Superior temporal gyrus (tissue), 1 donor: ENCODE measurements around the gene HNRNPM.

Source experiments
- DNase-seq: peaks from one replicate; pipeline ENCODE4 v3.0.0-alpha.2; 2016; ENCODE audit errors: extremely low spot score

Gene HNRNPM

GRCh38 chr19:8485561-8486371 lies 41.0 kb downstream of the HNRNPM start:
- no peak for DNase-seq

- DNase-seq, result no peak
Observed at GRCh38 chr19:8486661-8487136, 41.9 kb downstream of the HNRNPM start.

GRCh38 chr19:8487137-8487851 lies 42.5 kb downstream of the HNRNPM start:
- peak; percentile 24 for DNase-seq

GRCh38 chr19:8488365-8488764 lies 43.6 kb downstream of the HNRNPM start:
- no peak for DNase-seq

GRCh38 chr19:8489561-8490394 lies 45.0 kb downstream of the HNRNPM start:
- no peak for DNase-seq

GRCh38 chr19:8490395-8490760 lies 45.6 kb downstream of the HNRNPM start:
- DNase-seq, result no peak

GRCh38 chr19:8490873-8491272 lies 46.1 kb downstream of the HNRNPM start:
- DNase-seq, result no peak

GRCh38 chr19:8491574-8491973 lies 46.8 kb downstream of the HNRNPM start:
- no peak for DNase-seq

GRCh38 chr19:8494158-8494557 lies 49.4 kb downstream of the HNRNPM start:
- DNase-seq, result no peak

- DNase-seq, result no peak
Observed at GRCh38 chr19:8498295-8498694, 53.5 kb downstream of the HNRNPM start.

- no peak for DNase-seq
Observed at GRCh38 chr19:8499048-8499833, 54.5 kb downstream of the HNRNPM start.

- no peak for DNase-seq
Observed at GRCh38 chr19:8500158-8500557, 55.4 kb downstream of the HNRNPM start.

- no peak for DNase-seq
Observed at GRCh38 chr19:8501516-8501915, 56.7 kb downstream of the HNRNPM start.

GRCh38 chr19:8501981-8502380 lies 57.2 kb downstream of the HNRNPM start:
- DNase-seq, result no peak

- DNase-seq, result no peak
Observed at GRCh38 chr19:8503510-8503909, 58.7 kb downstream of the HNRNPM start.

- DNase-seq, result no peak
Observed at GRCh38 chr19:8504171-8504570, 59.4 kb downstream of the HNRNPM start.

- no peak for DNase-seq
Observed at GRCh38 chr19:8504919-8505318, 60.1 kb downstream of the HNRNPM start.

- DNase-seq, result peak; percentile 87
Observed at GRCh38 chr19:8505680-8506401, 61.1 kb downstream of the HNRNPM start.

- DNase-seq, result no peak
Observed at GRCh38 chr19:8506402-8506957, 61.7 kb downstream of the HNRNPM start.

GRCh38 chr19:8510589-8511115 lies 65.9 kb downstream of the HNRNPM start:
- DNase-seq, result no peak
